OCI-M2 (cell line): Measurements from ENCODE around the gene CHIC2.
"Not testable (repeated sequence)": the region's sequence is repeated elsewhere in the genome, so short reads cannot be mapped to it uniquely, and the experiment has no call there.

Experiments used
- DNase-seq: peaks from one replicate; lab custom pipeline; 2025; ENCODE audit not compliant: unreplicated experiment; lab: John Stamatoyannopoulos, UW

Gene CHIC2

GRCh38 chr4:54061873-54062272, 2.5 kb downstream of the CHIC2 start:
- no peak for DNase-seq

DNA sequence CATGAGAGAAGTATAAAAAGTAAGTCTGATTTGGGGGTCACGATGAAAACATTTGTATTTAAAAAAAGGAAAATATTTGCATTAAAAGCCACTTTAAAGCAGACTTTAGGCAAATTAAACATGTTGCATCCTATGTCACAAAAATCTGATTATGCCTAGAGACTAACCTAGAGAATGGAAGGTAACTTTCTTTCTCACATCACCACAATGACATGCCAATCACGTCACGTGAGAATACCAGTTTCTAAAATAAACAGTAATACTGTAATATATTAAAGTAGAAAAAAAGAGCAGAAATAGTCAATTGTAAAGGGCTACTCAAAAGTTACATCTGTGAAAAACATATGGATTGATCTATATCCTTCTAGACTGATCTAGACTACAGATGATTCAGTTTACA, 3.3 kb downstream of the CHIC2 start:
- DNase-seq, result no peak

GRCh38 chr4:54060116-54060515, 4.3 kb downstream of the CHIC2 start:
- DNase-seq, result no peak

DNA sequence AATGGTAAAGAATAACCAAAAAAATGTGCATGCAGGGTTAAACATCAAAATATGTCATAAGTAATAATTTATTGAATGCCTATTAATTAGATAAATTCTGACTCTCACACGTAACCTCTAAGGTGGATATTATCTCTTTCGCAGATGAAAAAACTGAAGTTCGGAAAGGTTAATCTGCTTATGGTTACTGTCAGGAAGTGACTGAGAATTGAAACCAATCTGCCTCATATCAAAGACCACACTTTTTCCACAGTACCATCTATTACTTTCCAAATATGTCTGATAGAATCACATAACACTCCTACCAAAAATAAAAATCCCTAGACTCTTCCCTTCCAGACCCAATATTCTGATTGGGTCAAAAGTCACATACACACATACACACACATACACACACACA, 6.2 kb downstream of the CHIC2 start:
- no peak for DNase-seq

DNA sequence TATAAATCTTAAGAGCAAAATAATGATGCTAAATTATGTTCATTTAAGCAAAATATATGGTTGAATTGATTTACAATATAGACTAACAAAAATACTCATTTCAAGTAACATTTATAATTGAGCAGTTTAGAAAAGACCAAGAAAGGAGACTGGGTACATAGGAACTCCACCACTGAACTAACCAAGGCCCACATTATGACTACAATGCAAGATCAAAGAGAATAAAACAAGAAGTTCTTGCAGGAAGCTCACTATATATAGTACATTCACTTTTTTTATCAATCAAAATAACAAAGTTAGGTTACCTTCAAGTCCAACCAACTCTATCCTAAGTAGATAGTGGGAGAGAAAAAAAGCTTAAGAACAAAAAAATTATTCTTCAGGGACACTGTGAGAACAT, 8.0 kb downstream of the CHIC2 start:
- DNase-seq, result no peak

- no peak for DNase-seq
Observed at GRCh38 chr4:54055494-54055893, 8.9 kb downstream of the CHIC2 start.

DNA sequence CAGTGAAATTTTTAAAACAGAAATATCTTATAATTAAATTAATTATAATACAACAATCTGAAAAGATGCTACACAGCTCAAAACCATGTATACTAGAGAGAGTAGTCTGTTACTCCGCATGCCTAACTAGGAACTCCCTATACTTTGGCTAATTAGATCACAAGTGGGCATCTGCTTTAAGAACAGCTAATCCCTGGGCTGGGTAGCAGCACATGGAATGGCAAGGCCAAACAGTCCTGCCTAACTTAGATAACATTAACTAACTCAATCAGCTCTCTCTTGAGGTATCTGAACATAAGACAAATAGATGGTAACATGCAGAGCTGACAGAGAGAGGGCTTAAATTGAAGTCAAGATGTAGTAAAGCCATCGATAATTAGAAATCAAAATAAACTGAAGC, 9.9 kb downstream of the CHIC2 start:
- no peak for DNase-seq

DNA sequence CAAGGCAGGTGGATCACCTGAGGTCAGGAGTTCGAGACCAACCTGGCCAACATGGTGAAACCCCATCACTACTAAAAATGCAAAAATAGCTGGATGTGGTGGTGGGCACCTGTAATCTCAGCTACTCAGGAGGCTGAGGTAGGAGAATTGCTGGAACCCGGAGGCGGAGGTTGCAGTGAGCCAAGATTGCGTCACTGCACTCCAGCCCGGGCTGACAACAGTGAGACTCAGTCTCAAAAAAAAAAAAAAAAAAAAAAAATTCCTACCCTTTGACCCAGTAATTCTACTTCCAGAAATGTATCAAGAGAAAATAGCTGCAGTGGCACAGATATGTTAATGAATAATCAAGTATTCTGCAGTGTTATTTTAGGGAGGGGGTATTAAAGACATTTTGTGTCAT, 11.1 kb downstream of the CHIC2 start:
- not testable (repeated sequence) for DNase-seq

DNA sequence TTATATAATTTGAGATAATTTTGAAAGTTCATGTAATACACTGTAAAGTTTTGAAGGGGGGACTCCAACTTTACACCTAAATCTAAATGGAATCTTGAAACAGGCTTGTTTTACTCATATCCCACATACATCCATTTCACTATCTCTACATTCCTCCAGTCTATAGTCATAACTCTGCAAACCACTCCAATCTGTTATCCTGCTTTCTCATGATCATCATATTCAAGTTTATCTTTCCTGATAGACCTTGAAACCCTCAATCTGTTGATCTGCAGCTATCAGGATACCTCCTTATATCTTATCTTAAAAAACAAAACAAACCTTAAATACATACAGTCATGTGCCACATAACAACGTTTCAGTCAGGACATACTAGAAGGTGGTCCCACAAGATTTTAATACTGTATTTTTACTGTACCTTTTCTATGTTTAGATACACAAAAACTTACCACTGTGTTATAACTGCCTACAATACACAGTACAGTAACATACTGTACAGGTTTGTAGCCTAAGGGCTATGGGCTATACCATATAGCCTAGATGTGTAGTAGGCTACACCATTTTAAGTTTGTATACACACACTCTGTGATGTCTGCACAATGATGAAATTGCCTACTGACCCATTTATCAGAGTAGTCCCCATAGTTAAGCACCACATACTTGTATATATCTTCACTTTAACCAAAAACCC, 14.0 kb downstream of the CHIC2 start:
- DNase-seq, result no peak

DNA sequence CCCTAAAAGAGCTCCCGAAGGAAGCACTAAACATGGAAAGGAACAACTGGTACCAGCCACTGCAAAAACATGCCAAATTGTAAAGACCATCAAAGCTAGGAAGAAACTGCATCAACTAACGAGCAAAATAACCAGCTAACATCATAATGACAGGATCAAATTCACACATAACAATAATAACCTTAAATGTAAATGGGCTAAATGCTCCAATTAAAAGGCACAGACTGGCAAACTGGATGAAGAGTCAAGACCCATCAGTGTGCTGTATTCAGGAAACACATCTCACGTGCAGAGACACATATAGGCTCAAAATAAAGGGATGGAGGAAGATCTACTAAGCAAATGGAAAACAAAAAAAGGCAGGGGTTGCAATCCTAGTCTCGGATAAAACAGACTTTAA, 20.8 kb downstream of the CHIC2 start:
- not testable (repeated sequence) for DNase-seq

- no peak for DNase-seq
Observed at GRCh38 chr4:54041933-54042332, 22.5 kb downstream of the CHIC2 start.

- DNase-seq, result no peak
Observed at GRCh38 chr4:54041100-54041499, 23.3 kb downstream of the CHIC2 start.

- no peak for DNase-seq
Observed at GRCh38 chr4:54038056-54038455, 26.3 kb downstream of the CHIC2 start.

DNA sequence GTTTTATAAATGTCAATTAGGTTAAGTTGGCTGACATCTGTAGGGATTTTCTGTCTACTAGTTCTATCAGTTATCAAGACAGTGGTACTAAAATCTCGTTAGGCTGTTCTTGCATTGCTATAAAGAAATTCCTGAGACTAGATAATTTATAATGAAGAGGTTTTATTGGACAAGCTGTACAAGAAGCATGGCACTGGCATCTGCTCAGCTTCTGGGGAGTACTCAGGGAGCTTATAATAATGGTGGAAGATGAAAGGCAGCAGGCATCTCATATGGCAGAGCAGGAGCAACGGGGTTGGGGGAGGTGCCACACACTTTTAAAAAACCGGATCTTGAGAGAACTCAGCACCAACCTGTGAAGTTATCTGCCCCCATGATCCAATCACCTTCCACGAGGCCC, 28.2 kb downstream of the CHIC2 start:
- no peak for DNase-seq

- no peak for DNase-seq
Observed at GRCh38 chr4:54032558-54033135, 31.8 kb downstream of the CHIC2 start.

DNA sequence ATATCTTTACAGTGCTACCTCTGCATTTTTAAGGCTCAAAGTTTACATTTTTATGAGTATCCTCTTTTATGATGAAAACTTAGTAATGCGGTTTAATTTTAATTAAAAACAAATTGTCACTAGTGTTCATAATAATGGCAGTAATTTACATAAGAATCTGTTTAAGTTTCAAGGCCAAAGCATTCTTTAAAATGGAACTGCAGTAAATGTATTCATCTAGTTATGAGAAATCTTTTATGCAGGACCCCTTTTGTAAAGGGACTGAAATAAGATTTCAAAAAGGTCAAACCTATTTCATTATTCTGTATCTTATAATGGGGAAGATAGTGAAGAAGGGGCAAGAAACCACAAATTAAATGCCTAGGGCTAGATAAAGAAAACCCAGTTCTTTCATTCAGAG, 37.1 kb downstream of the CHIC2 start:
- no peak for DNase-seq

DNA sequence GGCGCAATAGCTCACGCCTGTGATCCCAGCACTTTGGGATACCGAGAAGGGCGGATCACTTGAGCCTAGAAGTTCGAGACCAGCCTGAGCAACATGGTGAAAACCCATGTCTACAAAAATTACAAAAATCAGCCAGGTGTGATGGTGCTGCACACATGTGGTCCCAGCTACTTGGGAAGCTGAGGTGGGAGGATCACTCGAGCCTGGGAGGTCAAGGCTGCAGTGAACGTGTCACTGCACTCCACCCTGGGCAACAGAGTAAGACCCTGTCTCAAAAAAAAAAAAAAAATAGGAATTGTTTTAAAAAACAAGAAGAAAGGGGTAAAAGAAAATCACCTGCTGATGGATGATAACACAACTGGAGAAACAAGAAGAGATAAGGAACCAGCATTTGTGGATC, 38.8 kb downstream of the CHIC2 start:
- no peak for DNase-seq

DNA sequence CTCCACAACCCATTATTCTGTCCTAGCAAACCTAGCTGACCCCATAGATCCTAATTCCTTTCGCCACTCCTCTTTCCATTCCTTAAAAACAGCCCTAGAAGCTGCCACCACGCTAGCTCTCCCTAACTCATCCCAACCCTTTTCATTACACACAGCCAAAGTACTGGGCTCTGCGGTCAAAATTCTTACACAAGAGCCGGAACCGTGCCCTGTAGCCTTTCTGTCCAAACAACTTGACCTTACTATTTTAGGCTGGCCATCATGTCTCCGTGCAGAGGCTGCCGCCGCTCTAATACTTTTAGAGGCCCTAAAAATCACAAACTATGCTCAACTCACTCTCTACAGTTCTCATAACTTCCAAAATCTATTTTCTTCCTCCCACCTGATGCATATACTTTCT, 41.4 kb downstream of the CHIC2 start:
- DNase-seq, result not testable (repeated sequence)

DNA sequence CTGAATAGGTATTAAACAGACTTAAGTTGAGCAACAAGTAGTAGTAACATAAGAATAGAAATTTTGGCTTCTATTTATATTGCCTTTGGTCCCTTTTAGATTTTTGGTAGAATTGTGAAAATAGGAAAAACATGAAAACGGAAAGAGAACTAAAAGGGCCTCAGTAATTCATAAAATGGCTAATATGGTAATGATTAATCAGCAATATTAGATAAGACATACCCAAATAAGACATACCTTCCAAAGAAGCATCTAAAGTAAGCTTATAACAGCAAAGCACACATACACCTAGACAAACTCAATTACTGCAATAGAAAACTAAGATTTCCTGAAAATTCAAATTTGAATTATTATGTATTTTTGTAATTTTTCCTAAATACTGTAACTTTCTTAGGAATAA, 46.4 kb downstream of the CHIC2 start:
- DNase-seq, result no peak

GRCh38 chr4:54017308-54017707, 47.1 kb downstream of the CHIC2 start:
- no peak for DNase-seq

- no peak for DNase-seq
Observed at GRCh38 chr4:54016504-54016903, 47.9 kb downstream of the CHIC2 start.

DNA sequence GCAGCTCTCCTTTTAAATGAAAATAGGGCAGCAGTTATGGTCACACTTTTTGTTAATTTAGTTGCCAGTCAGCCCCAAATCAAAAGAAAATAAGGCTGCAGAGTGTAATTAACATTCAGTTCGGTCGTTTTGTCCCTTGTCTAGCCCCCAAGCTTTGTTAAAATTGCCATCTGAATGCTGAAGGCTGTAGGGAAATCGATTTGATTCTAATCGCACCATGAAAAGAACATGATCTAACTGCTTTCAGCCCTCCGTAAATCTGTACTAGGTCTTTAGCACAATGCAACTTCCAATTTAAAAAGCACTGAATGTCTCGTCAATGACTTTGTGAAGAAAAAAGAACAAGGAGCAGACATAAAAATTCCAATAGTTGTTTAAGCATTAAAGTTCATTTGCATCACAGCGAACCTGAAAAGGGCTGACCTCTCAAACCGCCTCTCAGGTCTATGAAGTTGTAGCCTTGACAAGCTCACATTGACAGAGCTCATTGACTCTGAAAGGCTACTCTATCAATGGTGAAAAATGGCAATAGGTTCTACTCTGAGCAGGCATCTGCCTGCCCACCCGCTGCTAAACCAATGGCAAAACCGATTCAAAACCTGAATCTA, 48.9 kb downstream of the CHIC2 start:
- DNase-seq, result no peak

DNA sequence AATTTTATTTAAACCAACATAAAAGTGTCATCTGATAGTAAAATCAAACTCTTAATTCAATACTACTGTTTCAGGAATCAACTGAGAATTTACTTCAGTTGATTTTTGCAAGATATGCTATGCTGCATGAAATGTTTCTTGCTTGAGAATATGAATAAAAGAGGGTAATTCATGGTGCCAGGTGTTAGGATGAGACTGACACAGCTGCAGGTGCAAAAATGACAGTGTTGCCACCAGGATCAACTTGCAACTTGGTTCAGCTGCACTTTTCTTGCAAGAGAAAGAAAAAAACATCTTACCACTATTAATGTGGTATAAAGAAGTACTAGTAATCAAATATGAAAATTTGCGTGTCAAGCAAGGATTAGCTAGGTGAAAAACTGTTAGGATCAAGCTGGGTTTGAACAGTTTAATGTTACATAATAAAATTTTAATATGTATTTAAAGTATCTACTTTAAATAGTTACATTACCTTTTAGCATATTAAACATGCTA, 49.7 kb downstream of the CHIC2 start:
- no peak for DNase-seq
